IPS DF 4.7 (cell line): ENCODE results near the gene GPD2.

Experiments
- DNase-seq: peaks from one replicate; pipeline ENCODE4 v3.0.0-alpha.2; 2013; ENCODE audit warnings: low spot score; ENCODE audit errors: extremely low read depth

The GPD2 gene

GRCh38 chr2:156435396-156435717 is 822 bp upstream of the GPD2 start:
- no peak for DNase-seq

- DNase-seq = no peak
Measured at GRCh38 chr2:156436497-156437085, 412 bp downstream of the GPD2 start.

GRCh38 chr2:156437272-156437930 is 1.2 kb downstream of the GPD2 start:
- no peak for DNase-seq

GRCh38 chr2:156437931-156438410 is 1.8 kb downstream of the GPD2 start:
- no peak for DNase-seq

- no peak for DNase-seq
Measured at GRCh38 chr2:156443089-156443488, 6.9 kb downstream of the GPD2 start.

- DNase-seq = no peak
Measured at GRCh38 chr2:156445296-156446220, 9.4 kb downstream of the GPD2 start.

GRCh38 chr2:156447761-156448160 is 11.6 kb downstream of the GPD2 start:
- DNase-seq = no peak

- DNase-seq = no peak
Measured at GRCh38 chr2:156448766-156449165, 12.6 kb downstream of the GPD2 start.

- DNase-seq = no peak
Measured at GRCh38 chr2:156452971-156453370, 16.8 kb downstream of the GPD2 start.

GRCh38 chr2:156455361-156455975 is 19.3 kb downstream of the GPD2 start:
- no peak for DNase-seq

- no peak for DNase-seq
Measured at GRCh38 chr2:156456616-156457015, 20.4 kb downstream of the GPD2 start.

GRCh38 chr2:156457523-156458517 is 21.6 kb downstream of the GPD2 start:
- no peak for DNase-seq

- DNase-seq = no peak
Measured at GRCh38 chr2:156459720-156460119, 23.5 kb downstream of the GPD2 start.

- DNase-seq = no peak
Measured at GRCh38 chr2:156464106-156464505, 27.9 kb downstream of the GPD2 start.

GRCh38 chr2:156465573-156465972 is 29.4 kb downstream of the GPD2 start:
- DNase-seq = no peak

- DNase-seq = no peak
Measured at GRCh38 chr2:156466739-156467405, 30.7 kb downstream of the GPD2 start.

- DNase-seq = no peak
Measured at GRCh38 chr2:156470975-156471583, 34.9 kb downstream of the GPD2 start.

- no peak for DNase-seq
Measured at GRCh38 chr2:156471762-156472161, 35.6 kb downstream of the GPD2 start.

GRCh38 chr2:156472686-156473085 is 36.5 kb downstream of the GPD2 start:
- no peak for DNase-seq

GRCh38 chr2:156473445-156473844 is 37.3 kb downstream of the GPD2 start:
- DNase-seq = no peak
